Endothelial cell of umbilical vein (primary cell): ENCODE results near the gene SELP.

Experiments used
- EZH2 ChIP-seq: IDR thresholded peaks from 2 replicates; pipeline ENCODE4 v1.6.1; 2012; ENCODE audit warnings: borderline replicate concordance, low read depth, mild to moderate bottlenecking, moderate library complexity, low read length, inconsistent platforms; ENCODE audit not compliant: severe bottlenecking
- FOS ChIP-seq: IDR thresholded peaks from 2 replicates; pipeline ENCODE4 v1.6.1; 2011; ENCODE audit warnings: mild to moderate bottlenecking, low read length, moderate library complexity, borderline replicate concordance; ENCODE audit not compliant: insufficient read depth
- POLR2A ChIP-seq: IDR thresholded peaks from 2 replicates; pipeline ENCODE4 v1.6.1; 2012; ENCODE audit warnings: low read depth, mild to moderate bottlenecking, control low read depth, low read length
- TF ChIP-seq, protein P1 (sequence below), 2 donors: IDR thresholded peaks; 1 replicate in 1 of 2; 2 replicates in 1 of 2; pipeline ENCODE4 v1.5.1; 2011; ENCODE audit warnings: low read length in 2 of 2, mild to moderate bottlenecking in 2 of 2, moderate library complexity in 2 of 2, control low read depth in 1 of 2, inconsistent platforms in 1 of 2, low read depth in 1 of 2; ENCODE audit not compliant: insufficient read depth in 1 of 2; ENCODE audit errors: extremely low read depth in 1 of 2

DNA sequence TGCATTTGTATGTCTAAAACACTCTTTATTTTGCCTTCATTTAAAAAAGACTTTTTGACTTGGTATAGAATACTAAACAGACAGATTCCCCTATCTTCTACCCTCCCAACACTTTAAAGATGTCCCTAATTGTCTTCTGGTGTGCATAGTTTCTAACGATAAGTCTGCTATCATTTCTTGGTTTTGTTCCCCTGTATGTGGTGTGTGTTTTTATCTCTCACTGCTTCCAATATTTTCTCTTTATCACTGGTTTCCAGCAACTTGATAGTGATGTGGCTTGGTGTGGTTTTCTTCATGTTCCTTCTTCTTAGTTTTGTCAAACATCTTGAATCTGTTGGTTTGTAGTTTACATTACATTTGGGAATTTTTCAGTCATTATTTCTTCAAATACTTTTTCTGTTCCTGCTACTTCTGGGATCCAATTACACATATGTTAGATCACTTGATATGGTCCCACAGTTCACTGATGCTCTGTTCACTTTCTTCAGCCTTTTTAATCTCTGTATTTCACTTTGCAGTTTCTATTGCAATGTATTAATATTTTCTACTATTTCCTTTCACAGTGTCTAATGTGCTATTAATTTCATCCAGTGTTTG is 66.8 kb downstream of the SELP start:
- TF ChIP-seq, protein P1, sequence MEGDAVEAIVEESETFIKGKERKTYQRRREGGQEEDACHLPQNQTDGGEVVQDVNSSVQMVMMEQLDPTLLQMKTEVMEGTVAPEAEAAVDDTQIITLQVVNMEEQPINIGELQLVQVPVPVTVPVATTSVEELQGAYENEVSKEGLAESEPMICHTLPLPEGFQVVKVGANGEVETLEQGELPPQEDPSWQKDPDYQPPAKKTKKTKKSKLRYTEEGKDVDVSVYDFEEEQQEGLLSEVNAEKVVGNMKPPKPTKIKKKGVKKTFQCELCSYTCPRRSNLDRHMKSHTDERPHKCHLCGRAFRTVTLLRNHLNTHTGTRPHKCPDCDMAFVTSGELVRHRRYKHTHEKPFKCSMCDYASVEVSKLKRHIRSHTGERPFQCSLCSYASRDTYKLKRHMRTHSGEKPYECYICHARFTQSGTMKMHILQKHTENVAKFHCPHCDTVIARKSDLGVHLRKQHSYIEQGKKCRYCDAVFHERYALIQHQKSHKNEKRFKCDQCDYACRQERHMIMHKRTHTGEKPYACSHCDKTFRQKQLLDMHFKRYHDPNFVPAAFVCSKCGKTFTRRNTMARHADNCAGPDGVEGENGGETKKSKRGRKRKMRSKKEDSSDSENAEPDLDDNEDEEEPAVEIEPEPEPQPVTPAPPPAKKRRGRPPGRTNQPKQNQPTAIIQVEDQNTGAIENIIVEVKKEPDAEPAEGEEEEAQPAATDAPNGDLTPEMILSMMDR (IDR thresholded peaks at IDR 0.05; ENCODE audit: extremely low read depth in 1 of 2, insufficient read depth in 1 of 2, low read depth in 1 of 2, low read length in 2 of 2): no peak
- TF ChIP-seq FOS (no peak), EZH2 (no peak), POLR2A (no peak)
